Stimulated activated CD4-positive, alpha-beta T cell treated with anti-CD3 and anti-CD28 coated beads, Interleukin-2, amount 100 ng/mL, for 48 hours (primary cell): ENCODE results near the gene TSPAN11.
"Not testable (repeated sequence)": the region's sequence is repeated elsewhere in the genome, so short reads cannot be mapped to it uniquely, and the experiment has no call there.

ENCODE experiments used
- DNase-seq, 2 donors: peaks; one replicate each; pipeline ENCODE4 v3.0.0-alpha.2; 2020

The TSPAN11 gene

GRCh38 chr12:31005256-31005943 lies 78.9 kb downstream of the TSPAN11 start:
- DNase-seq = no peak

GRCh38 chr12:31005944-31006361 lies 79.4 kb downstream of the TSPAN11 start:
- no peak for DNase-seq

GRCh38 chr12:31006416-31007152 lies 80.0 kb downstream of the TSPAN11 start:
- DNase-seq = no peak

GRCh38 chr12:31007153-31007495 lies 80.6 kb downstream of the TSPAN11 start:
- DNase-seq = no peak

- no peak for DNase-seq
These were observed 81.2 kb downstream of the TSPAN11 start for GRCh38 chr12:31007636-31008175.

GRCh38 chr12:31008241-31008761 lies 81.8 kb downstream of the TSPAN11 start:
- no peak for DNase-seq

GRCh38 chr12:31008961-31009840 lies 82.7 kb downstream of the TSPAN11 start:
- no peak for DNase-seq

- no peak for DNase-seq
These were observed 83.4 kb downstream of the TSPAN11 start for GRCh38 chr12:31009976-31010375.

GRCh38 chr12:31011336-31011735 lies 84.8 kb downstream of the TSPAN11 start:
- no peak for DNase-seq

GRCh38 chr12:31011746-31012566 lies 85.4 kb downstream of the TSPAN11 start:
- no peak for DNase-seq

- not testable (repeated sequence) for DNase-seq
These were observed 86.0 kb downstream of the TSPAN11 start for GRCh38 chr12:31012567-31012891.

GRCh38 chr12:31015215-31015614 lies 88.7 kb downstream of the TSPAN11 start:
- no peak for DNase-seq

GRCh38 chr12:31016057-31016456 lies 89.5 kb downstream of the TSPAN11 start:
- no peak for DNase-seq

GRCh38 chr12:31017535-31017934 lies 91.0 kb downstream of the TSPAN11 start:
- DNase-seq = no peak

- no peak for DNase-seq
These were observed 91.7 kb downstream of the TSPAN11 start for GRCh38 chr12:31018106-31018789.

GRCh38 chr12:31018790-31019505 lies 92.4 kb downstream of the TSPAN11 start:
- DNase-seq = no peak

GRCh38 chr12:31019561-31019960 lies 93.0 kb downstream of the TSPAN11 start:
- no peak for DNase-seq

GRCh38 chr12:31019976-31020375 lies 93.4 kb downstream of the TSPAN11 start:
- DNase-seq = no peak

GRCh38 chr12:31020385-31021166 lies 94.0 kb downstream of the TSPAN11 start:
- DNase-seq = no peak

GRCh38 chr12:31021181-31021580 lies 94.6 kb downstream of the TSPAN11 start:
- DNase-seq = no peak
